ENCODE data around the gene USH2A.

DNA sequence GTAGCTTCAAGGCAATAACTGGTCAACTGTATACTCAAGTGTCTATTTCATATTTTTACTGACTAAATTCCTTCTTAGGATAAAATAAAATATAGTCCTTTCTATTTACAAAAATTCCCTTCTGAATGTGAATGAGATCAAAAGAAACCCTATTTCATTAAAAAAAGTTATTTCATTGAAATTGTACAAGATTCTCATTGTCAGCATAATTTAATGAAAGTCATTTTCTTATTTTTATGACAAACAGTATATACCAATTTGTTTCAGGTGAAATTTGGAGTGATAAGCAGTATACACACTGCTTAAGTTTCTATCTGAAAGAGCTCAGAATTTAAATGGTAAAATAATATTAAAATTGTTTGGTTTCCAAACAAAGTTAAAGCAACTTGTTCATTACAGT lies 269.2 kb downstream of the USH2A start:
- TF ChIP-seq YY1 (IDR thresholded peaks at IDR 0.05; ENCODE audit: low read depth) = no peak
- TF ChIP-seq EP300 (IDR thresholded peaks at IDR 0.05; ENCODE audit: borderline replicate concordance) = no peak
- no peak for TF ChIP-seq TAF1 (IDR thresholded peaks at IDR 0.05; ENCODE audit: low read depth)
- TF ChIP-seq TEAD4 (IDR thresholded peaks at IDR 0.05) = no peak
- no peak for TF ChIP-seq ZBTB7A (IDR thresholded peaks at IDR 0.05; ENCODE audit: low read depth)
- TF ChIP-seq CREB1 (IDR thresholded peaks at IDR 0.05; ENCODE audit: low read depth) = no peak
- TF ChIP-seq, protein P1, sequence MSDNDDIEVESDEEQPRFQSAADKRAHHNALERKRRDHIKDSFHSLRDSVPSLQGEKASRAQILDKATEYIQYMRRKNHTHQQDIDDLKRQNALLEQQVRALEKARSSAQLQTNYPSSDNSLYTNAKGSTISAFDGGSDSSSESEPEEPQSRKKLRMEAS (IDR thresholded peaks at IDR 0.05) = no peak
- TF ChIP-seq, protein P2, sequence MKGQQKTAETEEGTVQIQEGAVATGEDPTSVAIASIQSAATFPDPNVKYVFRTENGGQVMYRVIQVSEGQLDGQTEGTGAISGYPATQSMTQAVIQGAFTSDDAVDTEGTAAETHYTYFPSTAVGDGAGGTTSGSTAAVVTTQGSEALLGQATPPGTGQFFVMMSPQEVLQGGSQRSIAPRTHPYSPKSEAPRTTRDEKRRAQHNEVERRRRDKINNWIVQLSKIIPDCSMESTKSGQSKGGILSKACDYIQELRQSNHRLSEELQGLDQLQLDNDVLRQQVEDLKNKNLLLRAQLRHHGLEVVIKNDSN (IDR thresholded peaks at IDR 0.05) = no peak
- no peak for TF ChIP-seq EGR1 (IDR thresholded peaks at IDR 0.05)
- TF ChIP-seq FOXM1 (IDR thresholded peaks at IDR 0.05; ENCODE audit: borderline replicate concordance, low read depth) = no peak
- TF ChIP-seq, protein P3, sequence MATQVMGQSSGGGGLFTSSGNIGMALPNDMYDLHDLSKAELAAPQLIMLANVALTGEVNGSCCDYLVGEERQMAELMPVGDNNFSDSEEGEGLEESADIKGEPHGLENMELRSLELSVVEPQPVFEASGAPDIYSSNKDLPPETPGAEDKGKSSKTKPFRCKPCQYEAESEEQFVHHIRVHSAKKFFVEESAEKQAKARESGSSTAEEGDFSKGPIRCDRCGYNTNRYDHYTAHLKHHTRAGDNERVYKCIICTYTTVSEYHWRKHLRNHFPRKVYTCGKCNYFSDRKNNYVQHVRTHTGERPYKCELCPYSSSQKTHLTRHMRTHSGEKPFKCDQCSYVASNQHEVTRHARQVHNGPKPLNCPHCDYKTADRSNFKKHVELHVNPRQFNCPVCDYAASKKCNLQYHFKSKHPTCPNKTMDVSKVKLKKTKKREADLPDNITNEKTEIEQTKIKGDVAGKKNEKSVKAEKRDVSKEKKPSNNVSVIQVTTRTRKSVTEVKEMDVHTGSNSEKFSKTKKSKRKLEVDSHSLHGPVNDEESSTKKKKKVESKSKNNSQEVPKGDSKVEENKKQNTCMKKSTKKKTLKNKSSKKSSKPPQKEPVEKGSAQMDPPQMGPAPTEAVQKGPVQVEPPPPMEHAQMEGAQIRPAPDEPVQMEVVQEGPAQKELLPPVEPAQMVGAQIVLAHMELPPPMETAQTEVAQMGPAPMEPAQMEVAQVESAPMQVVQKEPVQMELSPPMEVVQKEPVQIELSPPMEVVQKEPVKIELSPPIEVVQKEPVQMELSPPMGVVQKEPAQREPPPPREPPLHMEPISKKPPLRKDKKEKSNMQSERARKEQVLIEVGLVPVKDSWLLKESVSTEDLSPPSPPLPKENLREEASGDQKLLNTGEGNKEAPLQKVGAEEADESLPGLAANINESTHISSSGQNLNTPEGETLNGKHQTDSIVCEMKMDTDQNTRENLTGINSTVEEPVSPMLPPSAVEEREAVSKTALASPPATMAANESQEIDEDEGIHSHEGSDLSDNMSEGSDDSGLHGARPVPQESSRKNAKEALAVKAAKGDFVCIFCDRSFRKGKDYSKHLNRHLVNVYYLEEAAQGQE (IDR thresholded peaks at IDR 0.05; ENCODE audit: low read depth) = no peak
- no peak for TF ChIP-seq TCF12 (IDR thresholded peaks at IDR 0.05; ENCODE audit: low read depth)
- TF ChIP-seq RAD21 (IDR thresholded peaks at IDR 0.05; ENCODE audit: low read depth) = no peak
- TF ChIP-seq CEBPB (IDR thresholded peaks at IDR 0.05) = no peak
